ENCODE results near the gene LSM4. TPM values are rescaled to one million over a fixed set of nuclear protein-coding genes. Genes with fewer than 3 reads are reported as not detected.

The LSM4 gene
- total and polyA plus RNA-seq, 2 of the 13 experiments (the other 11 are each of a cell fraction or from before 2014, with no cell fraction given): 65.8 to 166 TPM

GRCh38 chr19:18308948-18309325 lies 13.9 kb downstream of the LSM4 start:
- CTCF ChIA-PET (ENCODE audit: low intra/inter-chr PET ratio, low total read pairs): no interaction called here

More at GRCh38 chr19:18308948-18309325, 13.9 kb downstream of the LSM4 start:
- 96% methylated on average over 7 of the region's 7 CpGs for WGBS (ENCODE audit: low lambda C conversion rate)
- ATAC-seq (no peak), FAIRE-seq (no peak), DNase-seq (ENCODE audit: low spot score) (no peak)
- Histone ChIP-seq H3K36me3 (replicated peaks in 1 of 2; ENCODE audit: control insufficient read depth in 1 of 2, insufficient read depth in 2 of 2, low read length in 2 of 2) (peaks cover 6 to 25% of the 10 kb centered on the region in 2 experiments; a peak in 3 of 5 replicates), H3K9ac (ENCODE audit: insufficient read depth, low read depth, low read length) (no peak overlapping the region), H3K4me1 (ENCODE audit: insufficient read depth, low read length) (peaks cover 75% of the 10 kb centered on the region), H2AFZ (ENCODE audit: low read length) (no peak overlapping the region), H3K4me2 (ENCODE audit: low read depth, low read length) (no peak overlapping the region), H4K20me1 (ENCODE audit: insufficient read depth, low read length) (no peaks in the 10 kb centered on the region), H3K27me3 (ENCODE audit: control insufficient read depth in 1 of 2, insufficient read depth in 2 of 2, low read length in 2 of 2) (no peaks in the 10 kb centered on the region), H3K9me3 (ENCODE audit: low read length) (no peaks in the 10 kb centered on the region), H3K27ac (ENCODE audit: extremely low read length, insufficient read depth, low read length) (peak overlapping the region; percentile 64), H3K4me3 (replicated peaks in 1 of 3; ENCODE audit: insufficient read depth in 1 of 3, low read depth in 2 of 3, low read length in 3 of 3) (no peak overlapping the region), H3K79me2 (ENCODE audit: insufficient read depth, low read length) (no peaks in the 10 kb centered on the region)
- in situ Hi-C loops (cut with HindIII; ENCODE audit: extremely low pct_ligation_motif_present, low pct_unique_long_range_greater_than_20kb): no loop called here
- TF ChIP-seq PHF20 (CRISPR knock-in tag; IDR thresholded peaks at IDR 0.05): no peak
- TF ChIP-seq CREBL2 (CRISPR knock-in tag; IDR thresholded peaks at IDR 0.05; ENCODE audit: borderline replicate concordance): no peak
- no peak for TF ChIP-seq KMT2B (CRISPR knock-in tag; IDR thresholded peaks at IDR 0.05)
- TF ChIP-seq, protein P1, sequence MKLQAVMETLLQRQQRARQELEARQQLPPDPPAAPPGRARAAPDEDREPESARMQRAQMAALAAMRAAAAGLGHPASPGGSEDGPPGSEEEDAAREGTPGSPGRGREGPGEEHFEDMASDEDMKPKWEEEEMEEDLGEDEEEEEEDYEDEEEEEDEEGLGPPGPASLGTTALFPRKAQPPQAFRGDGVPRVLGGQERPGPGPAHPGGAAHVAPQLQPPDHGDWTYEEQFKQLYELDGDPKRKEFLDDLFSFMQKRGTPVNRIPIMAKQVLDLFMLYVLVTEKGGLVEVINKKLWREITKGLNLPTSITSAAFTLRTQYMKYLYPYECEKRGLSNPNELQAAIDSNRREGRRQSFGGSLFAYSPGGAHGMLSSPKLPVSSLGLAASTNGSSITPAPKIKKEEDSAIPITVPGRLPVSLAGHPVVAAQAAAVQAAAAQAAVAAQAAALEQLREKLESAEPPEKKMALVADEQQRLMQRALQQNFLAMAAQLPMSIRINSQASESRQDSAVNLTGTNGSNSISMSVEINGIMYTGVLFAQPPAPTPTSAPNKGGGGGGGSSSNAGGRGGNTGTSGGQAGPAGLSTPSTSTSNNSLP (IDR thresholded peaks at IDR 0.05; ENCODE audit: low read depth, low read length): no peak
- TF ChIP-seq, protein P2, sequence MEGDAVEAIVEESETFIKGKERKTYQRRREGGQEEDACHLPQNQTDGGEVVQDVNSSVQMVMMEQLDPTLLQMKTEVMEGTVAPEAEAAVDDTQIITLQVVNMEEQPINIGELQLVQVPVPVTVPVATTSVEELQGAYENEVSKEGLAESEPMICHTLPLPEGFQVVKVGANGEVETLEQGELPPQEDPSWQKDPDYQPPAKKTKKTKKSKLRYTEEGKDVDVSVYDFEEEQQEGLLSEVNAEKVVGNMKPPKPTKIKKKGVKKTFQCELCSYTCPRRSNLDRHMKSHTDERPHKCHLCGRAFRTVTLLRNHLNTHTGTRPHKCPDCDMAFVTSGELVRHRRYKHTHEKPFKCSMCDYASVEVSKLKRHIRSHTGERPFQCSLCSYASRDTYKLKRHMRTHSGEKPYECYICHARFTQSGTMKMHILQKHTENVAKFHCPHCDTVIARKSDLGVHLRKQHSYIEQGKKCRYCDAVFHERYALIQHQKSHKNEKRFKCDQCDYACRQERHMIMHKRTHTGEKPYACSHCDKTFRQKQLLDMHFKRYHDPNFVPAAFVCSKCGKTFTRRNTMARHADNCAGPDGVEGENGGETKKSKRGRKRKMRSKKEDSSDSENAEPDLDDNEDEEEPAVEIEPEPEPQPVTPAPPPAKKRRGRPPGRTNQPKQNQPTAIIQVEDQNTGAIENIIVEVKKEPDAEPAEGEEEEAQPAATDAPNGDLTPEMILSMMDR (CRISPR knock-in tag; IDR thresholded peaks at IDR 0.05): no peak
- no peak for TF ChIP-seq ZNF761 (CRISPR knock-in tag; conservative IDR thresholded peaks at IDR 0.05)
- TF ChIP-seq, protein P3, sequence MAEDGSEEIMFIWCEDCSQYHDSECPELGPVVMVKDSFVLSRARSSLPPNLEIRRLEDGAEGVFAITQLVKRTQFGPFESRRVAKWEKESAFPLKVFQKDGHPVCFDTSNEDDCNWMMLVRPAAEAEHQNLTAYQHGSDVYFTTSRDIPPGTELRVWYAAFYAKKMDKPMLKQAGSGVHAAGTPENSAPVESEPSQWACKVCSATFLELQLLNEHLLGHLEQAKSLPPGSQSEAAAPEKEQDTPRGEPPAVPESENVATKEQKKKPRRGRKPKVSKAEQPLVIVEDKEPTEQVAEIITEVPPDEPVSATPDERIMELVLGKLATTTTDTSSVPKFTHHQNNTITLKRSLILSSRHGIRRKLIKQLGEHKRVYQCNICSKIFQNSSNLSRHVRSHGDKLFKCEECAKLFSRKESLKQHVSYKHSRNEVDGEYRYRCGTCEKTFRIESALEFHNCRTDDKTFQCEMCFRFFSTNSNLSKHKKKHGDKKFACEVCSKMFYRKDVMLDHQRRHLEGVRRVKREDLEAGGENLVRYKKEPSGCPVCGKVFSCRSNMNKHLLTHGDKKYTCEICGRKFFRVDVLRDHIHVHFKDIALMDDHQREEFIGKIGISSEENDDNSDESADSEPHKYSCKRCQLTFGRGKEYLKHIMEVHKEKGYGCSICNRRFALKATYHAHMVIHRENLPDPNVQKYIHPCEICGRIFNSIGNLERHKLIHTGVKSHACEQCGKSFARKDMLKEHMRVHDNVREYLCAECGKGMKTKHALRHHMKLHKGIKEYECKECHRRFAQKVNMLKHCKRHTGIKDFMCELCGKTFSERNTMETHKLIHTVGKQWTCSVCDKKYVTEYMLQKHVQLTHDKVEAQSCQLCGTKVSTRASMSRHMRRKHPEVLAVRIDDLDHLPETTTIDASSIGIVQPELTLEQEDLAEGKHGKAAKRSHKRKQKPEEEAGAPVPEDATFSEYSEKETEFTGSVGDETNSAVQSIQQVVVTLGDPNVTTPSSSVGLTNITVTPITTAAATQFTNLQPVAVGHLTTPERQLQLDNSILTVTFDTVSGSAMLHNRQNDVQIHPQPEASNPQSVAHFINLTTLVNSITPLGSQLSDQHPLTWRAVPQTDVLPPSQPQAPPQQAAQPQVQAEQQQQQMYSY (CRISPR knock-in tag; IDR thresholded peaks at IDR 0.05): no peak
- TF ChIP-seq ZSCAN12 (CRISPR knock-in tag; IDR thresholded peaks at IDR 0.05): no peak
- TF ChIP-seq PPARG (CRISPR knock-in tag; conservative IDR thresholded peaks at IDR 0.05): no peak
- no peak for TF ChIP-seq MIER2 (CRISPR knock-in tag; IDR thresholded peaks at IDR 0.05)
- no peak for TF ChIP-seq JUN (CRISPR knock-in tag; IDR thresholded peaks at IDR 0.05)
- no peak for TF ChIP-seq CHCHD3 (CRISPR knock-in tag; IDR thresholded peaks at IDR 0.05)
- TF ChIP-seq ZNF234 (CRISPR knock-in tag; conservative IDR thresholded peaks at IDR 0.05): no peak
- no peak for TF ChIP-seq ZMYM3 (CRISPR knock-in tag; IDR thresholded peaks at IDR 0.05)
- TF ChIP-seq GZF1 (CRISPR knock-in tag; IDR thresholded peaks at IDR 0.05): no peak
- intact Hi-C loops (cut with micrococcal nuclease; ENCODE audit: unreplicated experiment): no loop called here
- no TSS peak for BruUV-seq (replicated peaks)
- POLR2A ChIA-PET: interaction anchor here (0.6 to 1.1 kb wide), 2 partner anchors 29 to 30 kb away, joined by 3 to 5 read pairs; no protein-coding TSS in a partner anchor
